GM08714 (cell line): ENCODE measurements around the gene BAHCC1.

Experiments used
- H3K4me3 ChIP-seq: fragments of 200-500 bp; sonication (Bioruptor generic); 2 replicates; pipeline ENCODE4 v1.5.1; 2014; ENCODE audit warnings: mild to moderate bottlenecking, low read length, inconsistent platforms
- ZNF274 ChIP-seq: IDR thresholded peaks from 2 replicates; pipeline ENCODE4 v1.6.1; 2012; ENCODE audit warnings: mild to moderate bottlenecking, low read depth, low read length

Gene BAHCC1

GRCh38 chr17:81512562-81513371, 117.5 kb downstream of the BAHCC1 start, which contains the start of gene ACTG1:
ACTG1 (minus strand) TSS chr17:81512799; CDS start chr17:81512354, 445 bp downstream.
- TF ChIP-seq ZNF274, result no peak
- H3K4me3 ChIP-seq, result peak within 1 kb of the TSS; percentile 97

- TF ChIP-seq ZNF274, result no peak
- H3K4me3 ChIP-seq, result peak overlapping the region; percentile 76; the same call in 1 of the 2 replicates
Measured at GRCh38 chr17:81513372-81513752, 118.1 kb downstream of the BAHCC1 start.

GRCh38 chr17:81513753-81514488, 118.7 kb downstream of the BAHCC1 start:
- no peak for TF ChIP-seq ZNF274

GRCh38 chr17:81514489-81514738, 119.2 kb downstream of the BAHCC1 start:
- no peak for TF ChIP-seq ZNF274
- H3K4me3 ChIP-seq, result peak overlapping the region; percentile 76; the same call in 1 of the 2 replicates

More at GRCh38 chr17:81513753-81514488, 118.7 kb downstream of the BAHCC1 start:
- peak overlapping the region; percentile 76; the same call in 1 of the 2 replicates for H3K4me3 ChIP-seq

DNA sequence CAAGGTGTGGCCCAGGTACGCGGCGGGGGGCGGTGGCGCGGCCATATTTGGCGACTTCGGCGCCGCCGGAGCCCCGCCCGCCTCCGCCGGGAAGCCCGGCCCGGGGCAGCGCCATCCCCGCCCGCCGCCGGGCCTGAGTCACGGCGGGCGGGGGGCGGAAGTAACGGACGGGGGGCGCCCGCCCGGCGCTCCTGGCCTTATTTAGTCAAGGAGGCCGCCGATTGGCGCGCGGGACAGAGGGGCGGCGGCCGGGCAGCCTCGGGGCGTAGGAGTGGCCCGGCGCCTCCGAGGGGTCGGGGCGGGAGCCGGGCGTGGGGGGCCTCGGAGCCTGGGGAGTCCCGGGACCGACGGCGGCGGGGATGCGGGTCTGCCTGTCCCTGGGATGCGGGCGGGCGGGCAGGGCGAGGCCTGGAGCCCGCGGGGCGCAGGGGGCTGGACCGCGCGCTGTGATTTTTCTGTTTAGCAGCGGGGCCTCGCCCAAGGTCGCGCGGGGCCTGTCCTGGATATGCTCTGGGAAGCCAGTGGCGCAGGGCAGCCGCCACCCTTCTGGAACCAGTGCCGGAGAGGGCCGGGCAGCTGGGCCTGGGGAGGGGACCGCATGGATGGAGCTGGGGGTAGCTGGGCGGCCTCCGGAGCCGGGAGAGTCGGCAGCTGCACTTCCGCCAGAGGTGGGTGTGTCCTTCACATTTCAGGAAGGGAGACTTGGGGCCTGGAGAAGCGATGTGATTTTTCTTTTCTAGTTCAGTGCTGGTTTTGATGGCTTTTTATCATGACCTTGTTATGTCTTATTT, 119.7 kb downstream of the BAHCC1 start:
- H3K4me3 ChIP-seq, result peak overlapping the region; percentile 76
- no peak for TF ChIP-seq ZNF274

- no peak for TF ChIP-seq ZNF274
- peak overlapping the region; percentile 76 for H3K4me3 ChIP-seq
Measured at GRCh38 chr17:81515530-81516041, 120.3 kb downstream of the BAHCC1 start.
